Ishikawa (cell line): ENCODE results near the gene FCN3.

Experiments used
- CEBPB ChIP-seq: IDR thresholded peaks from 2 replicates; pipeline ENCODE4 v1.6.1; 2012
- CREB1 ChIP-seq: IDR thresholded peaks from 2 replicates; pipeline ENCODE4 v1.6.1; 2012; ENCODE audit warnings: low read depth
- EGR1 ChIP-seq: IDR thresholded peaks from 2 replicates; pipeline ENCODE4 v1.6.1; 2012
- EP300 ChIP-seq: IDR thresholded peaks from 2 replicates; pipeline ENCODE4 v1.6.1; 2012; ENCODE audit warnings: borderline replicate concordance
- FOXM1 ChIP-seq: IDR thresholded peaks from 2 replicates; pipeline ENCODE4 v1.6.1; 2012; ENCODE audit warnings: low read depth, borderline replicate concordance
- NFIC ChIP-seq: IDR thresholded peaks from 2 replicates; pipeline ENCODE4 v1.6.1; 2012
- RAD21 ChIP-seq: IDR thresholded peaks from 2 replicates; pipeline ENCODE4 v1.6.1; 2012; ENCODE audit warnings: low read depth
- TAF1 ChIP-seq: IDR thresholded peaks from 2 replicates; pipeline ENCODE4 v1.6.1; 2012; ENCODE audit warnings: low read depth, mild to moderate bottlenecking
- TCF12 ChIP-seq: IDR thresholded peaks from 2 replicates; pipeline ENCODE4 v1.6.1; 2012; ENCODE audit warnings: low read depth
- TEAD4 ChIP-seq: IDR thresholded peaks from 2 replicates; pipeline ENCODE4 v1.6.1; 2012
- YY1 ChIP-seq: IDR thresholded peaks from 2 replicates; pipeline ENCODE4 v1.6.1; 2012; ENCODE audit warnings: low read depth
- ZBTB7A ChIP-seq: IDR thresholded peaks from 2 replicates; pipeline ENCODE4 v1.6.1; 2012; ENCODE audit warnings: low read depth
- TF ChIP-seq, protein P1 (sequence below): IDR thresholded peaks from 2 replicates; pipeline ENCODE4 v1.6.1; 2012; ENCODE audit warnings: low read depth, mild to moderate bottlenecking
- TF ChIP-seq, protein P2 (sequence below): IDR thresholded peaks from 2 replicates; pipeline ENCODE4 v1.6.1; 2012
- TF ChIP-seq, protein P3 (sequence below): IDR thresholded peaks from 2 replicates; pipeline ENCODE4 v1.6.1; 2012

FCN3 gene

DNA sequence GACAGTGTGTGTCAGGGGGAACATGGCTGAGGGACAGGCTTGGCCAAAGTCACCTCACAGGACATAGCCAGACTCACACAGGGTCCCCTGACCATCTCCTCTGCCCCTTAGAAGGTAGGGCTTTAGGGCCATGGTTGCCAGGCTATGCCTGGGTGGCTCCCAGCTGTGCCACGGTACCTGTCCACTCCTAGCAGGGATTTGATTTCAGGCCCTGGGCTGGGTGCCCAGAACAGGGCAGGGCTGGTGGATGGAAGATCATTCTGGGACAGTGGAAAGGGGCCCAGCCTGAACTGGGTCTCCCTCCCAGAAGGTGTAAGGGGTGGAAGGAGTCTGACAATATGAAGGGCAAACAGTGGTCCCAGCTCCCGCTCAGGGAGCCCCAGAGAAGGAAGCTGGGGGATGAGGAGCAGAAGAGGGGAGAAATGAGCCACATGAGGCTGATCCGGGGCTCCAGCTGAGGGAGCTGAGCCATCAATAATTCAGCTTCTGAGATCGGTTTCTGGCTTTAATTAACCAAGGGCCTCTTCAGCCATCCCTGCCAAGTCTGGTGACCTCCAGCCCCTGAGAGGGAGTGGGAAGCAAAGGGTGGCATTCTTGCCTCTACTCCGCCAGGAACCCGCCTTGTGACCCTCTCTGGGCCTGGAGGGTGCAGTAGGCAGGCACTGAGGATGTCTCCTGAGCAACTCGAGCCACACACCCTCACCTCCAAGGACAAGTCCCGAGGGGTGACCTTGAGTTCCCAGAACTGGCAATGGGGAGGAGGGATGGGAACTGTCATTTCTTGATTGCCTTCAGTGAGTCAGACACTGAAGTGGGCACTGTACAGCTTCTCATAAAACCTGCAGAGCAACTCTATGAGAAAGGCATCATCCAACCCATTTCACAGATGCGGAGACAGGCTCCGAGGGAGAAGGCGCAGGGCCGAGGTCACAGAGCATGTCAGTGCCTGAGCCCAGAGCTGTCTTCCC, 6.4 kb upstream of the FCN3 start:
- 0 out of 2 replicates have a peak, but pooled peaks have one; percentile 30 for TF ChIP-seq NFIC
- TF ChIP-seq YY1 = no peak

DNA sequence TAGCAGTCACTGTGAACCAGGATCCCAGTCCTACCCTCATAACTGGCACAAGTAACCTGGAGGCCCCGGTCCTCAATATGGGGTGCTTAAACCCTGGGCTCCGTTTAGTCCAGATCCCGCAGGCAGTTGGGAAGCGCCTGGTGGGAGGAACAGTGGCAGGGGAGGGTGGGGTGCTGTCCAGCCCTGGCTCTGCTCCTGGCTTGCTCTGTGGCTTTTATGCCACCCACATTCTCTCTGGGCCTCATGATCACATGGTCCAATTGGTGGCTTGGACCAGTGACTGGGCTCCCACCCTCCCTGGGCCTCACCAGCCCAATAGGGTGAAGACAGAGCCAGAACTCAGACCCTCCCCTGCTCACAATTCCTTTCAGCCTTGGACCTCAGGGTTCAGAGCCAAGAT, 5.6 kb upstream of the FCN3 start:
- TF ChIP-seq CREB1 = no peak
- TF ChIP-seq, protein P1, sequence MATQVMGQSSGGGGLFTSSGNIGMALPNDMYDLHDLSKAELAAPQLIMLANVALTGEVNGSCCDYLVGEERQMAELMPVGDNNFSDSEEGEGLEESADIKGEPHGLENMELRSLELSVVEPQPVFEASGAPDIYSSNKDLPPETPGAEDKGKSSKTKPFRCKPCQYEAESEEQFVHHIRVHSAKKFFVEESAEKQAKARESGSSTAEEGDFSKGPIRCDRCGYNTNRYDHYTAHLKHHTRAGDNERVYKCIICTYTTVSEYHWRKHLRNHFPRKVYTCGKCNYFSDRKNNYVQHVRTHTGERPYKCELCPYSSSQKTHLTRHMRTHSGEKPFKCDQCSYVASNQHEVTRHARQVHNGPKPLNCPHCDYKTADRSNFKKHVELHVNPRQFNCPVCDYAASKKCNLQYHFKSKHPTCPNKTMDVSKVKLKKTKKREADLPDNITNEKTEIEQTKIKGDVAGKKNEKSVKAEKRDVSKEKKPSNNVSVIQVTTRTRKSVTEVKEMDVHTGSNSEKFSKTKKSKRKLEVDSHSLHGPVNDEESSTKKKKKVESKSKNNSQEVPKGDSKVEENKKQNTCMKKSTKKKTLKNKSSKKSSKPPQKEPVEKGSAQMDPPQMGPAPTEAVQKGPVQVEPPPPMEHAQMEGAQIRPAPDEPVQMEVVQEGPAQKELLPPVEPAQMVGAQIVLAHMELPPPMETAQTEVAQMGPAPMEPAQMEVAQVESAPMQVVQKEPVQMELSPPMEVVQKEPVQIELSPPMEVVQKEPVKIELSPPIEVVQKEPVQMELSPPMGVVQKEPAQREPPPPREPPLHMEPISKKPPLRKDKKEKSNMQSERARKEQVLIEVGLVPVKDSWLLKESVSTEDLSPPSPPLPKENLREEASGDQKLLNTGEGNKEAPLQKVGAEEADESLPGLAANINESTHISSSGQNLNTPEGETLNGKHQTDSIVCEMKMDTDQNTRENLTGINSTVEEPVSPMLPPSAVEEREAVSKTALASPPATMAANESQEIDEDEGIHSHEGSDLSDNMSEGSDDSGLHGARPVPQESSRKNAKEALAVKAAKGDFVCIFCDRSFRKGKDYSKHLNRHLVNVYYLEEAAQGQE = peak; percentile 37; the same call in 1 of the 2 replicates

DNA sequence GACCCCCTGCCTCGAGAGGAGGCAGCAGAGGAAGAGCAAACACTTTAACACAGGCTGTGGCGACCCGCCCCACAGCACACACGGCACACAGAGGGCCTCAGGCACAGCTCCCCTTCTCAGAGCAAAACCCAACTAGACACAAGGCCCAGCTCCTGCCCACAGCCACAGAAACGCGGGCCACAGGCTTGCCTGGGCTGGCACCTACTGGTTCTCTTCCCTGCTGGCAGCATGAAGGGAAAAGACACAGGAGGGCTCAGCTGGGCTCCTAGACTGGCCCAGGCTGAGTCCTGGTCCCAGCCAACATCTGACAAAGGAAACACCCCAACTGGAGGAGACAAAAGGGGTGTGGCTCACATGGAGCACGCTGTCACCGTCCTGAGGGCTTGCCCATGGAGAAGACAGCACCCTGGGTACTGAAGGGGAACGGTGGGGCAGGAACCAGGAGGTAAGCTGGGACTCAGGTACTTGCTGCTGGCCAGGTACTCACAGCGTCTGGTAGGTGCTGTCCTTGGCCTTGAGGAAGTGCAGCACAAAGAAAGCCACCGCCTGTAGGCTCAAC, 5.0 kb upstream of the FCN3 start:
- no peak for TF ChIP-seq NFIC
- no peak for TF ChIP-seq EP300
- TF ChIP-seq, protein P2, sequence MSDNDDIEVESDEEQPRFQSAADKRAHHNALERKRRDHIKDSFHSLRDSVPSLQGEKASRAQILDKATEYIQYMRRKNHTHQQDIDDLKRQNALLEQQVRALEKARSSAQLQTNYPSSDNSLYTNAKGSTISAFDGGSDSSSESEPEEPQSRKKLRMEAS = no peak
- TF ChIP-seq RAD21 = no peak
- TF ChIP-seq TCF12 = no peak
- no peak for TF ChIP-seq FOXM1

DNA sequence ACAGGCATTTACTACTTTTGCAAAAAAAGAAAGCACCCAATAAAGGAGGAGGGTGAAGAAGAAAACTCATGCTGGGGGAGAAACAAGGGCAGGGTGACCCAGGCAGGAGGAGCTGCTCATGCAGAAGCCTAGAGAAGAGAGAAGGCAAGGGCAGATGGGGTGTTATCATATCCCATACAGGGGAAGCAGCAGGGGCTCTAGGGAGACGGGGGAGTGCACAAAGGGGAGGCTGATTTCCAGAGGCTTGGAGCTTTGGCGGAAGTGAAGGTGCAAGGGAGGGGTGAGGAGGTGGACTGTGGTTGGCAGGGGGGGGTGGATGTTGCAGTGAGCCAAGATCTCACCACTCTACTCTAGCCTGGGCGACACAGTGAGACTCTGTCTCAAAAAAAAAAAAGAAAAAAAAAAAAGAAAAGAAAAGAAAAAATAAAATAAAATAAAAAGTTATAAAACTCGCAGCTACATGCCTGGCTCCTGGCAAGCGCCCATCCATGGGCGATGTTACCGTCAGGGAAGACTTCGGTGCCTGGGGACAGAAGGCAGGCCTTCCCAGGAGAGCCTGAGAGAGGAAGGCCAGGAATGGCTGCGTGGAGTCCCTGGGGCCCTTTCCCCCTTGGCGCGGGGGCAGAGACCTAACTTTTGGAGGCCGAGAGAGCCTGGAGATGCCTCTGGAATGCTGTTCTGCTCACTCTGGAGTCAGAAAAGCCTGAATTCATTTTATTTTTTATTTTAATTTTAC, 3.3 kb upstream of the FCN3 start:
- TF ChIP-seq RAD21 = no peak
- no peak for TF ChIP-seq EP300
- no peak for TF ChIP-seq YY1
- TF ChIP-seq TCF12 = no peak
- no peak for TF ChIP-seq EGR1
- TF ChIP-seq, protein P3, sequence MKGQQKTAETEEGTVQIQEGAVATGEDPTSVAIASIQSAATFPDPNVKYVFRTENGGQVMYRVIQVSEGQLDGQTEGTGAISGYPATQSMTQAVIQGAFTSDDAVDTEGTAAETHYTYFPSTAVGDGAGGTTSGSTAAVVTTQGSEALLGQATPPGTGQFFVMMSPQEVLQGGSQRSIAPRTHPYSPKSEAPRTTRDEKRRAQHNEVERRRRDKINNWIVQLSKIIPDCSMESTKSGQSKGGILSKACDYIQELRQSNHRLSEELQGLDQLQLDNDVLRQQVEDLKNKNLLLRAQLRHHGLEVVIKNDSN = no peak

DNA sequence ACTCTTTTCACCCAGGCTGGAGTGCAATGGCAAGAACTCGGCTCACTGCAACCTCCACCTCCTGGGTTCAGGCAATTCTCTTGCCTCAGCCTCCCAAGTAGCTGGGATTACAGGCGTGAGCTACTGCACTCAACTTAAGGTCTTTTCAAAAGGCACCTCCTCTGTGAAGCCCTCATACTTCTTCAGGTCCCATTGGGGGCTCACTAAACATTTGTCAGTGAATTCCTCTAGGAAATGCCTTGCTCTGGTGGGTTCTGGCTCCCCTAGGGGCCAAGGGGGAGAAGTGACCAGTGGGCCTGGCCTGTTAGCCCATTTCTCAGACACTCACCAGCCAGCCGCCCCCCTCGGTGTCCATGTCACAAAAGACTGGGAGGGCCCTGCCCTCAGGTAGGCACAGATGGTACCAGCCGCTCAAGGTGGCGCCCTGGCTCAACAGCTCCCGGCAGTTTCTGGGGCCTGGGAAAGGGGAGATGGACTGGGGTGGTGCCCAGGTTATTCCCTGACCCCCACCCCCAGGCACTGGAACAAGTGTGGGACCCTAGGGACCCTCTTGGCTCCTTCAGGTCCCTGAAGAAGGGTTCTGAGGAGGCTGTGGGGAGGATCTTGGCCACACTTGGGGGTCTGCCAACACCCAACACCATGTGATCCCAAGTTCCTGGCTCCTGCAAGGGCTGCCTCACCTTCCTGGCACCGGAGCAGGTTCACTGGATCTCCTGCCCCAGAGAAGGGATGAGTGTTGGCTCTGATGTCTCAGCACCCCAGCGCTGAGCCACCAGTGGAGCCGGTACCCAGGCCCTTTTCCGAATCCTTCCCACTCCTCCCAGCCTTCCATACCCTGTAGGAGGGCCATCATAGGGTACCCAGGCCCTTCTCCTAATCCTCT, 1.6 kb downstream of the FCN3 start:
- TF ChIP-seq YY1 (no peak), EP300 (no peak), CREB1 (no peak), TAF1 (no peak), TCF12 (no peak), CEBPB (no peak)
- TF ChIP-seq, protein P1 = no peak
- TF ChIP-seq, protein P2 = no peak

DNA sequence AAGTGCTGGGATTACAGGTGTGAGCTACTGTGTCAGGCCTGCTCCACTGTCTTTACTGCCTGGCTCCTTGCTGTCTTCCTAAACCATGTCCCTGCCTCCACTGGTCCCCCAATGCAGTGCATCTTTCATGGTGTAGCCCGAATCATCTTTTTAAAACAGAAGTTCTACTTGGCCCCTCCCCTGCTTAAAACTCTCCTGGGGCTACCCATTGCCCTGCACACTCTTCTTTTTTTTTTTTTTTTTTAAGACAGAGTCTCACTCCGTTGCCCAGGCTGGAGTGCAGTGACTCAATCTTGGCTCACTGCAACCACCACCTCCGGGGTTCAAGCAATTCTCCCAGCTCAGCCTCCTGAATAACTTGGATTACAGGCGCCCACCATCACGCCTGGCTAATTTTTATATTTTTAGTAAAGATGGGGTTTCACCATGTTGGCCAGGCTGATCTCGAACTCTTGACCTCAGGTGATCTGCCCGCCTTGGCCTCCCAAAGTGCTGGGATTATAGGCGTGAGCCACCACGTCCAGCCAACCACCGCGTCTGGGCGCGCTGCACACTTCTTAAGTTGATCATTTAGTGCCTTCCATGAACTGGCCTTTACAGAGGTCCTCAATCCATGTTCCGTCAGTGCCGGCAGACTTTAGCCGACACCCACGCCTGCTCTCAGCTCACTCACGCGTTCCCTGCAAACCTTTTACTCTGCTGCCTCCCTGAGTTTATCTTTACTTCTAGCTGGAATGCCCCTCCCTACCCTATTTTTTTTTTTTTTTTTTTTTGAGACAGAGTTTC, 2.4 kb downstream of the FCN3 start:
- TF ChIP-seq, protein P2 = no peak
- no peak for TF ChIP-seq TAF1
- TF ChIP-seq TEAD4 = no peak
- no peak for TF ChIP-seq ZBTB7A
- no peak for TF ChIP-seq EGR1
- TF ChIP-seq RAD21 = no peak
- no peak for TF ChIP-seq YY1
- TF ChIP-seq, protein P3 = no peak
- TF ChIP-seq EP300 = no peak
- TF ChIP-seq, protein P1 = no peak
- no peak for TF ChIP-seq FOXM1
- TF ChIP-seq CEBPB = no peak
- TF ChIP-seq CREB1 = no peak
- TF ChIP-seq TCF12 = no peak
- no peak for TF ChIP-seq NFIC
